Measurements from ENCODE around the gene MUC2. TPM values are rescaled to one million over a fixed set of nuclear protein-coding genes. Genes with fewer than 3 reads are reported as not detected.

MUC2 gene
- total RNA-seq, 1 experiment from 2014 or later, result 0.26 TPM

DNA sequence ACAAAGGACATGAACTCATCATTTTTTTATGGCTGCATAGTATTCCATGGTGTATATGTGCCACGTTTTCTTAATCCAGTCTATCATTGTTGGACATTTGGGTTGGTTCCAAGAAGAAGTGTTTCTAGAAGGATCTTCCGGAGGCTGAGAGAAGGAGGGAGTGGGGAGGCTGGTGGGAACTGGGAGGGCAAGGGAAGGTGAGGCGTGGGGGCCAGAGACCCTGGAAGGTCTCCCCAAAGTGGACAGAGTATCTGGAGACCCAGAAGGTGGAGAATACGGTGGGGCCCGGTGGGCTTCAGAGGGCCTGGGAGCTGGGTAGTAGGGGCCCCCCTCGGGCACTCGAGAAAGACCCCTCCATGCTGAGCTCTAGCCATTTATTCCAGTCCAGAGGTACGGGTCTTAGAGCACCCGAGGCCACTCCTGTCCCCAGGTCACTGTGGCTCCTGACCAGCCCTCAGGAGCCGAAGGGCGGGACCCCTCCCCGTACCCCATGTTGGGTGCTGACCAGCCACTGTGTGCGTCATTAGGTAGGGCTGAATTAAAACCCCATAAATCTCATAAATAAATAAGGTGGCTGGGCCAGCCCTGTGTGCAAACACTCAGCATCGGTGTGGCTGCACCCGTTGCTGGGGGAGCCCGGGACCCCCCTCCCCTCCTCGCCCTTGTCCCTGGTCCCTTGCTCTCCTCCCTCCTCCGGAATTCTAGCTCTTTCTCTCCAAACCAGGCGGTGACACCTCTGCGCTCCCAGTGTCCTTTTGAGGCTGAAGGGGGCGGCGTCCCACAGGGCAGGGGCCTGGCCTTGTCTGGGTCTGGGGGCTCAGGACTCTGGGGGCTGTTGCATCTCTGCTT, 44.3 kb downstream of the MUC2 start:
- H2AFZ ChIP-seq (ENCODE audit: low read length), result no peak overlapping the region
- no peaks in the 10 kb centered on the region for H3K27me3 ChIP-seq (ENCODE audit: low read length)
- H3K9ac ChIP-seq (ENCODE audit: low read length), result no peak overlapping the region; the same call in 1 of the 2 replicates
- no peaks in the 10 kb centered on the region for H3F3A ChIP-seq (ENCODE audit: low read length, unreplicated experiment)
- TF ChIP-seq, protein P1, sequence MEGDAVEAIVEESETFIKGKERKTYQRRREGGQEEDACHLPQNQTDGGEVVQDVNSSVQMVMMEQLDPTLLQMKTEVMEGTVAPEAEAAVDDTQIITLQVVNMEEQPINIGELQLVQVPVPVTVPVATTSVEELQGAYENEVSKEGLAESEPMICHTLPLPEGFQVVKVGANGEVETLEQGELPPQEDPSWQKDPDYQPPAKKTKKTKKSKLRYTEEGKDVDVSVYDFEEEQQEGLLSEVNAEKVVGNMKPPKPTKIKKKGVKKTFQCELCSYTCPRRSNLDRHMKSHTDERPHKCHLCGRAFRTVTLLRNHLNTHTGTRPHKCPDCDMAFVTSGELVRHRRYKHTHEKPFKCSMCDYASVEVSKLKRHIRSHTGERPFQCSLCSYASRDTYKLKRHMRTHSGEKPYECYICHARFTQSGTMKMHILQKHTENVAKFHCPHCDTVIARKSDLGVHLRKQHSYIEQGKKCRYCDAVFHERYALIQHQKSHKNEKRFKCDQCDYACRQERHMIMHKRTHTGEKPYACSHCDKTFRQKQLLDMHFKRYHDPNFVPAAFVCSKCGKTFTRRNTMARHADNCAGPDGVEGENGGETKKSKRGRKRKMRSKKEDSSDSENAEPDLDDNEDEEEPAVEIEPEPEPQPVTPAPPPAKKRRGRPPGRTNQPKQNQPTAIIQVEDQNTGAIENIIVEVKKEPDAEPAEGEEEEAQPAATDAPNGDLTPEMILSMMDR (conservative IDR thresholded peaks at IDR 0.05; ENCODE audit: low read depth, low read length), result no peak
- TF ChIP-seq EZH2phosphoT487 (IDR thresholded peaks at IDR 0.05; ENCODE audit: borderline replicate concordance, low read length) (no peak), EZH2 (IDR thresholded peaks at IDR 0.05; ENCODE audit: low read length, unreplicated experiment) (no peak)
- DNase-seq (no peak), ATAC-seq (peak; percentile 56)
- no peaks in the 10 kb centered on the region for H4K20me1 ChIP-seq (ENCODE audit: low read length)
- CTCF ChIA-PET, result no interaction called here
- BruUV-seq (replicated peaks), result TSS peak; percentile 51
- no peaks in the 10 kb centered on the region for H3K79me2 ChIP-seq (ENCODE audit: low read length)
- H3K4me2 ChIP-seq (ENCODE audit: low read length), result no peak overlapping the region
- no peaks in the 10 kb centered on the region for H3K9me2 ChIP-seq (replicated peaks; ENCODE audit: low read length)
- POLR2A ChIA-PET (ENCODE audit: unreplicated experiment), result no interaction called here
- no peaks in the 10 kb centered on the region for H3K9me3 ChIP-seq (ENCODE audit: low read length)
- H3K36me3 ChIP-seq (ENCODE audit: low read depth, low read length), result no peaks in the 10 kb centered on the region
- H3K27ac ChIP-seq (ENCODE audit: low read length), result no peak overlapping the region
- no peaks in the 10 kb centered on the region for H3K4me1 ChIP-seq (ENCODE audit: insufficient read depth, low read length)
- H3K4me3 ChIP-seq (ENCODE audit: low read length), result no peak overlapping the region
- intact Hi-C loops (cut with micrococcal nuclease), result loop anchor here (1.0 to 10.0 kb wide), 4 partner anchors 32 to 396 kb away; no protein-coding TSS in a partner anchor

DNA sequence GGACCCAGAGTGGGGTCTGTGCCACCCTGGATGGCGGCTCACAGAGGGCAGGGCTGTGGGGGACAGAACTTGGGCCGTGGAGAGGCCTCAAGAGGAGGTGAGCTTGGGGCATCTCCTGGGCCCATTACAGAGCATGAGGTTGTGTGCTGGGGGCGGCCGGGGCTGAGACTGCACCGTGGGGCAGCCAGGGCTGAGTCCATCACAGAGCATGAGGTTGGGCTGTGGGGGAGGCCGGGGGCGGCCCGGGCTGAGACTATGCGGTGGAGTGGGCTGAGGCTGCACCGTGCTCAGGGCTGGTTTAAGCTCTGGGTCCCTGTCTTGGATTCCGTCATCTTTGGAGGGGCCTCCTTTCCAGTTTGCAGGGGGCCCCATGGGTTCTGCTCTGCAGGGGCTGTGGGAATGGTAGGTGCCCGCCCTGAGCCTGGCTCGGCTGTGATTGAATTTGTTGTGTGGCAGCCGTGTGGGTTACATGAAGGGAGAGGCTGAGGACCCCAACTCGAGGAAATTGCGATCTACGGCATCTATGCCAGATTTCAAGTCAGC, 45.0 kb downstream of the MUC2 start:
- H3K27ac ChIP-seq (ENCODE audit: low read length), result no peak overlapping the region
- H3K27me3 ChIP-seq (ENCODE audit: low read length), result no peaks in the 10 kb centered on the region
- ATAC-seq, result no peak
- no peaks in the 10 kb centered on the region for H3K36me3 ChIP-seq (ENCODE audit: low read depth, low read length)
- no peaks in the 10 kb centered on the region for H3K9me2 ChIP-seq (replicated peaks; ENCODE audit: low read length)
- TF ChIP-seq EZH2 (IDR thresholded peaks at IDR 0.05; ENCODE audit: low read length, unreplicated experiment) (no peak), EZH2phosphoT487 (IDR thresholded peaks at IDR 0.05; ENCODE audit: borderline replicate concordance, low read length) (no peak)
- TF ChIP-seq, protein P1 (conservative IDR thresholded peaks at IDR 0.05; ENCODE audit: low read depth, low read length), result no peak
- ChIA-PET CTCF (no interaction called here), POLR2A (ENCODE audit: unreplicated experiment) (no interaction called here)
- H2AFZ ChIP-seq (ENCODE audit: low read length), result no peak overlapping the region
- no peaks in the 10 kb centered on the region for H3F3A ChIP-seq (ENCODE audit: low read length, unreplicated experiment)
- no peak overlapping the region for H3K4me2 ChIP-seq (ENCODE audit: low read length)
- H3K4me1 ChIP-seq (ENCODE audit: insufficient read depth, low read length), result no peaks in the 10 kb centered on the region
- no peaks in the 10 kb centered on the region for H3K79me2 ChIP-seq (ENCODE audit: low read length)
- H4K20me1 ChIP-seq (ENCODE audit: low read length), result no peaks in the 10 kb centered on the region
- H3K4me3 ChIP-seq (ENCODE audit: low read length), result no peak overlapping the region
- no peak overlapping the region; the same call in 1 of the 2 replicates for H3K9ac ChIP-seq (ENCODE audit: low read length)
- BruUV-seq (replicated peaks), result no TSS peak
- intact Hi-C loops (cut with micrococcal nuclease), result loop anchor here (1.0 to 10.0 kb wide), 4 partner anchors 31 to 395 kb away; no protein-coding TSS in a partner anchor
- DNase-seq, result no peak
- no peaks in the 10 kb centered on the region for H3K9me3 ChIP-seq (ENCODE audit: low read length)

Measured in PC-3 (cell line).